HG03108 (cell line): Measurements from ENCODE around the gene CARD16.
"Not testable (repeated sequence)": the region's sequence is repeated elsewhere in the genome, so short reads cannot be mapped to it uniquely, and the experiment has no call there.

Source experiments
- ATAC-seq: cut with Tn5 transposase; IDR thresholded peaks from one replicate; pipeline ENCODE4 v1.9.1; 2021; ENCODE audit warnings: moderate library complexity; ENCODE audit not compliant: unreplicated experiment

The CARD16 gene

GRCh38 chr11:105051559-105051958 is 6.4 kb upstream of the CARD16 start:
- no peak for ATAC-seq

- no peak for ATAC-seq
These were observed 4.3 kb upstream of the CARD16 start for GRCh38 chr11:105049481-105049880.

GRCh38 chr11:105046898-105047579 is 1.9 kb upstream of the CARD16 start:
- no peak for ATAC-seq

DNA sequence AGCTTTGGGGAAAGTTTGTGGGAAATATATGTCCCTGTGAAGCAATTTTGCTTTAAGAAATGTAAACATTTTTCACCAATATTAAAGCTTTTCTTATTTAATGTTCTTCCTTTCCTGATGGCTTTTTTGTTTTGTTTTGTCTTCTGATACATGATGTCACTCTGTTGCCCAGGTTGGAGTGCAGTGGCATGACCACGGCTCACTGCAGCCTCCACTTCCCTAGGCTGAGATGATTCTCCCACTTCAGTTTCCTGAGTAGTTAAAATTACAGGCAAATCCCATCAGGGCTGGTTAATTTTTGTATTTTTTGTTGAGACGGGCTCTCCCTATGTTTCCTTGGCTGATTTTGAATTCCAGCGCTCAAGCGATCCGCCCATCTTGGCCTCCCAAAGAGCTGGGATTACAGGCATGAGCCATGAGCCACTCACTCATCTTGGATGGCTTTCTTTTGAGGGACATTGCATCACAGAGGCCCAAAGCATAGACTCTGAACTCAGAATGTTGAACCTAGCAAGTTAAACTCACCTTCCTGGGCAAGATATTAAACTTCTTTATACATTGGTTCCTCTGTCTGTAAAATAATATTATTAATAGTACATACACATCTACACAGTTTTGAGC is 651 bp upstream of the CARD16 start:
- no peak for ATAC-seq

DNA sequence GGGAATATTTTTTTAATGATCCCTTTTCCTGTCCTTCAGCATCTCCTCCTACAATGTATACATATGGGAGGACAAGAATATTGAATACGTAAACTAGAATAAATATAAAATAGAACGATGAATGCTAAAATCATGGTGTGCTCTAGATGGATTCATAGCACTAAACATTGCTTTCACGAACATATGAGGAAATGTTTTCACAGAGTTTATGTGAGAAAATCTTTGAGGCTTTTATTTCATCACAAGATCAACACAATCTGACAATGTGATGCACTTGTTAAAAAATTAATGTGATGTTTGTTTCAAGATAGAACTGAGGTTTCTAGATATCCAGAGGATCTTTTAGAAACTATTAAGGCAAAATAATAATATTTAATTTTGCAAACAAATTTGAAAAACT is 3.0 kb downstream of the CARD16 start:
- ATAC-seq = no peak

GRCh38 chr11:105040703-105041102 is 4.4 kb downstream of the CARD16 start:
- ATAC-seq = no peak

DNA sequence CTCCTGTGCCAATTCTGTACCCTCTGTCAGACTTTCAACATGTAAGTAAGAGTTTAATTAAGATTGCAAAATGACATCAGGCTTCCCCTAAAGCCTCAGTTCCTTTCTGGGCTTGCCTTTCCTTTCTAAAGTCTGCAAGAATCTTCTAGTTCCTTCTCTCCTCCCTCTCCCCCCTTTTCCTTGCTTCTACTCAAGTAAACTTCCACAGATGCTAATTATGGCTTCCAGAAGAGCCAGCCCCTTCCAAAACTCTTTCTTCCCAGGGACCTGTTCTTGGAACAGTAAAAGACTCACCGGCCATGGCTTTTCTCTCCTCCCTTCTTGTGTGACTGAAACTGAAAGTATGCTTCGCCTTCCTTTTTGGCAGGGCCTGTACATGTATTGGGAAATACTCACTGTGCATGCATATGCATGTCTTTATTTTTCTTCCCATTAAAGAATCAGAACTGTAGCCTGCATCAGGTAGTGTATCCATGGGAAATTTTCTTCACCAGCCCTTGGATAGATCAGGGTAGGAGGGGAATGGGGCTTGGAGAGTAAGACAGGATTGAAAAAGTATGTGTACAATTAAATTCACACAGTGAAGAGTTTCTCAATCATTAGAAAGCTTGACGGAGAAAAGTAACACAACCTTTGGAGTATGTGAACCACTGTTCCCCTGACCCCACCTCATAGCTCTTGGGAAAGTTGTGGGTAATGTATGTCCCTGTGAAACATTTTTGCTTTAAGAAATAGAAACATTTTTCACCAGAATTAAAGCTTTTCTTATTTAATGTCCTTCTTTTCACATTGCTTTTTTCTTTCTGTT is 10.1 kb downstream of the CARD16 start, which contains the start of gene CASP1:
Gene CASP1 (minus strand): TSS at position 332 of the 808 bp plus-strand sequence. CDS start 31 bp downstream, at position 301.
- peak; percentile 89 for ATAC-seq

DNA sequence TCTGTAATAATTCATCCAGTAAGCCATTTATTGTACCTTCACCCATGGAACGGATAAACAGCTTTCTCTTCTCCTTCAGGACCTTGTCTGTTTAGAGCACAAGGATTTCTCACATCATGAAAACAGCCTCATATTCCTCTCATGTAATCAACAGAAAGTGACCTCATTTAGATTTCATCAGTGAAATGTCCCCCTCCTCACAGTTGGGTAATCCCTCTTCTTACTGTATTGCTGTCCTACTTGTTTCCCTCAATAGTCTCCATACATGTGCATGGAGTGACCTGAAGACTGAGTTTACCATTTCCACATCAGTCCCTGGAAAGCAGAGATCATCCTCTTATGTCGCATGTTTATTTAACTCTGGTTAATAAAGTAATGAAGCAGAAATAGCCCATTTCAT is 10.7 kb downstream of the CARD16 start:
- not testable (repeated sequence) for ATAC-seq

- ATAC-seq = no peak
These were observed 11.4 kb downstream of the CARD16 start for GRCh38 chr11:105033781-105034180.

DNA sequence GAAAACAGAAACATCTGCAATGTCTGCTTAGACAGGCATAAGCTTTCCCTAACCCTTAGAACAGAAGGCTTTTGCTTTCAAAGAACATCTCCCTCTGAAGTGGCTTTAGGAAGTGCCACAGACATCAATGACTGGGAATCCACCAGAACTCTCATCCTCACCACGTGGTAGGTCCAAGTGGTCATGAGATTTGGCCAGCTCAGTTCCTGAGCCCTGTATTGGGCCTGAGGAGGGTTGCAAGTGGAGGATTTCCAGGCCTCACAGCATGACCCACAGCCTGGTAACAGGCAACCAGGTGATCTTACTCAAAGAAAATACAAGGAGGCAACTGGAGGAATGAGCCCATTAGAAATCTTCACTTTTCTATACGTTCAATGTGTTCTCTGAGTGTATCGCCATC is 11.8 kb downstream of the CARD16 start:
- ATAC-seq = no peak

GRCh38 chr11:105032495-105032894 is 12.6 kb downstream of the CARD16 start:
- ATAC-seq = no peak

DNA sequence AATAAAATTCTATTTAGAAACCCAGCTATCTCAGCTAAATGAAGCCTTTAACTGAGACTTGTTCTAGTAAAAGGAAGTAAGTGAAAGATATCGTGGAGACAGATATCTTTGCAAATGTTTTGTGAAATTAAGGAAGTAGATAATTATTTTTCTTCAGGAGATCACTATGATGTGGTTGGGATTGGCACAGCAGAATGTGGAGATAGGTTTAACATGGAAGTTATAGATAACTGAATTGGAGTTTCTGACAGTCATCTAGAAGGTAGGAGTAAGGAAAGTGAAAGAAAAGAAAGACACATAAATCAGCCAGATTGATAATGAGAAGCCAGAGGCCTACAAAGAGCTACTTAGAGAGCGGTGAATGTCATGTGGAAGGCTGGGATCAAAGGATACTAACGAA is 17.5 kb downstream of the CARD16 start:
- ATAC-seq = no peak

GRCh38 chr11:105024394-105024793 is 20.7 kb downstream of the CARD16 start:
- no peak for ATAC-seq

- no peak for ATAC-seq
These were observed 22.1 kb downstream of the CARD16 start, which contains the start of gene CASP5 for GRCh38 chr11:105023003-105023402. CASP5 (minus strand) TSS chr11:105023168; CDS start chr11:105023136, 32 bp downstream.

DNA sequence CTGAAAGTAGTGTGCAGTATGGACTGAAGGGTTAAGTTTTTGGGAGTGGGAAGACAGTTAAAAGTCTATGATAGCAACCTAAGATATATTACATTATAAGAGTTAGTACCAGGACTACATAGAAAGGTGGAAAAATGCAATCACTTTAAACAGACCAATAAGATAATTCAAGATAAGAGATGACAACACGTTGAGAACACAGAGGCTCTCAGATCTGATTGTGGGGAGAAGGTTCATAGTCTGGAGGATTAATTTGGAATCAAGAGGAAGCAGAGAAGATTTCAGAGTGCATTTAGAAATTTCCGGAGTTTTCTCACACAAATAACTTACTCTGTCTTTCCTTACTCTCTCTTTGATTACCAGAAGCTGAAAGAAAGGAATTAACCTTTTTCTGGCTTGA is 22.6 kb downstream of the CARD16 start:
- no peak for ATAC-seq

GRCh38 chr11:105007463-105007862 is 37.7 kb downstream of the CARD16 start:
- no peak for ATAC-seq

- no peak for ATAC-seq
These were observed 39.7 kb downstream of the CARD16 start for GRCh38 chr11:105005451-105005845.

DNA sequence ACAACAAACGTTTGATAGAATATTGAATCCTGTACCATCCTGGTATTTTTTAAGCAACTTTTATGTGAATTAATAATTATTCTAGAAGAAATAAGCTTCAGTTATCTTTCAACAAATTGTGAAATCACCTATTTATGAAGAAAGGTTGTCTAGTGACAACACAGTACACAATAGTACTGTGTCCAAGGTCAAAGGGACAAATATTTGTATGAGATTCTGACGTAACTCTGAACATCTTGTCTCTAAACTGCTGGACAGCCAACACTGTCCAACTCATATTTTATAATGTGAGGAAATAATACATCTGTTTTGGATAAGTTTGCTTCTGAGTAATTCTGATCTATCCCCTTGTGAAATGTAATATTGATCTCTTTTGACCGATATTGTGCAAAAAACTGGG is 41.1 kb downstream of the CARD16 start:
- no peak for ATAC-seq

DNA sequence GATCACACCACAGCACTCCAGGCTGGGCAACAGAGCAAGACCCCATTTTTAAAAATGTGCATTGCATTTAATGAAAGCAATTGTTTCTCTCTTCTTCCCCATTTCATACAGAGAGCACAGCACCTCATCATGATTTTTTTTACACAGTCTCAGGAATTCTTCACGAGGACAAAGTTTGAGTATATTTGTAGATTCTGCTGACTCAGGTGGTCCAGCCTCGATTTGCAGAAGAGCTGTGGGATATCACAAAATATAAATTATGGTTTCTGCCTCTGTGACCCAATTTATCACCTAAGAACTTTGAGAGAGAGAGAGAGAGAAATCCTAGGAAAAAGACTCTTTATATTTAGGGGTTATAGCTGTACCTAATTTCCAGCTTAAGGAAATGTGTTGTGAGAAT is 42.0 kb downstream of the CARD16 start:
- no peak for ATAC-seq

DNA sequence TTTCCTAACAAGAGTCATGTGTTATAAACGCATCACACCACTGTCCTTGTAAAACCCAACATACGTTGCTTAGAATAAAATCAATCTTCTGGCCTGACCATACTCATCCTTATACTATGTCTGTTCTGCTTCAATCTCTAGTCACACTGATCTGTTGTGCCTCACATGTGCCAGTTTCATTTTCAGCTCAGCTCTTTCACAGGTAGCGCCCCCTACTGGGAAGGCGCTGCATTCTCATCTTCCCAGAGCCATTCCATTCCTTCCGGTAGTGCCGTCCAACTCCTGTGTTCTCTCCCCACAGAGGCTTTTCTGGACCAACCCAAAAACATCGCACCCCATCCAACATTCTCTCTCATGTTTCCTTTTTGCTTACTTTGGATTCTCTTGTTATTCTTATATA is 44.3 kb downstream of the CARD16 start:
- ATAC-seq = peak; percentile 83

- no peak for ATAC-seq
These were observed 45.0 kb downstream of the CARD16 start for GRCh38 chr11:105000167-105000566.

- ATAC-seq = no peak
These were observed 45.4 kb downstream of the CARD16 start for GRCh38 chr11:104999721-105000120.
